Caco-2 (cell line): ENCODE measurements around the gene RPS6KA6. TPM values are rescaled to one million over a fixed set of nuclear protein-coding genes. Genes with fewer than 3 reads are reported as not detected.

Experiments
- BruUV-seq: library from RNA; stranded (reverse); fragments of 400-500 nt; replicated peaks from 2 replicates; lab custom pipeline; 2021; lab: Mats Ljungman, UMichigan
- CTCF ChIA-PET: fragments of 300-600 bp; sonication (Branson Sonifier 250); formaldehyde crosslinking; loops from one replicate; lab custom pipeline; 2022; ENCODE audit warnings: antibody characterized with exemption; lab: Charles Lee
- POLR2A ChIA-PET: fragments of 300-600 bp; sonication (Branson Sonifier 250); formaldehyde crosslinking; loops from one replicate; lab custom pipeline; 2022; ENCODE audit warnings: antibody characterized with exemption; lab: Charles Lee
- DNase-seq, 2 experiments: peaks; one replicate each; pipeline versions ENCODE4 v3.0.0 to v3.0.0-alpha.2; 2020 to 2022
- H3K27me3 ChIP-seq: replicated peaks from 2 replicates; pipeline ENCODE4 v1.6.0; 2011; ENCODE audit warnings: low read length; ENCODE audit not compliant: control insufficient read depth, insufficient read depth
- H3K36me3 ChIP-seq: 2 replicates; pipeline ENCODE4 v1.5.1; 2011; ENCODE audit warnings: low read length; ENCODE audit not compliant: control insufficient read depth, insufficient read depth
- H3K4me1 ChIP-seq: fragments of 250-450 bp; sonication (Bioruptor Pico); 2 replicates; pipeline ENCODE4 v1.5.1; 2020; ENCODE audit warnings: mild to moderate bottlenecking
- H3K4me3 ChIP-seq: 2 replicates; pipeline ENCODE4 v1.5.1; 2011; ENCODE audit warnings: low read depth, mild to moderate bottlenecking, control low read depth, low read length
- H3K9me3 ChIP-seq: fragments of 250-450 bp; sonication (Bioruptor Pico); 2 replicates; pipeline ENCODE4 v1.5.1; 2020; ENCODE audit warnings: mild to moderate bottlenecking, moderate library complexity
- H3K27ac Mint-ChIP-seq: one replicate; pipeline ENCODE4 v1.8.0; 2022; ENCODE audit warnings: mixed read lengths; ENCODE audit not compliant: unreplicated experiment
- H3K27me3 Mint-ChIP-seq: one replicate; pipeline ENCODE4 v1.8.0; 2022; ENCODE audit warnings: mixed read lengths; ENCODE audit not compliant: insufficient read depth, unreplicated experiment
- H3K36me3 Mint-ChIP-seq: one replicate; pipeline ENCODE4 v1.8.0; 2022; ENCODE audit warnings: mild to moderate bottlenecking, mixed read lengths; ENCODE audit not compliant: insufficient read depth, unreplicated experiment
- H3K4me1 Mint-ChIP-seq: one replicate; pipeline ENCODE4 v1.8.0; 2022; ENCODE audit warnings: low read depth, mixed read lengths; ENCODE audit not compliant: unreplicated experiment
- H3K4me3 Mint-ChIP-seq: one replicate; pipeline ENCODE4 v1.8.0; 2022; ENCODE audit warnings: mild to moderate bottlenecking, moderate library complexity, mixed read lengths; ENCODE audit not compliant: unreplicated experiment
- H3K9me3 Mint-ChIP-seq: one replicate; pipeline ENCODE4 v1.8.0; 2022; ENCODE audit warnings: mixed read lengths; ENCODE audit not compliant: unreplicated experiment
- CTCF ChIP-seq, 2 experiments: fragments of 200-600 bp in 1 of 2; IDR thresholded peaks; 1 replicate in 1 of 2; 2 replicates in 1 of 2; pipeline versions ENCODE4 v1.5.1 to v1.8.0; 2011 to 2022; ENCODE audit warnings: antibody characterized with exemption in 1 of 2, control low read depth in 1 of 2, inconsistent platforms in 1 of 2, low read depth in 1 of 2, low read length in 1 of 2, mild to moderate bottlenecking in 1 of 2, moderate library complexity in 1 of 2; ENCODE audit not compliant: insufficient read depth in 1 of 2, severe bottlenecking in 1 of 2, unreplicated experiment in 1 of 2
- intact Hi-C: fragments of 100-400 bp; cut with micrococcal nuclease; formaldehyde crosslinking; loops from one replicate; pipeline ENCODE4 v1.10.0; 2022; ENCODE audit not compliant: unreplicated experiment
- total RNA-seq: library from RNA; stranded (reverse); gene quantifications from 2 replicates; pipeline ENCODE4 v1.2.3, GENCODE V29; 2022

The RPS6KA6 gene
- total RNA-seq, 1 experiment from 2014 or later: 9.2 TPM

DNA sequence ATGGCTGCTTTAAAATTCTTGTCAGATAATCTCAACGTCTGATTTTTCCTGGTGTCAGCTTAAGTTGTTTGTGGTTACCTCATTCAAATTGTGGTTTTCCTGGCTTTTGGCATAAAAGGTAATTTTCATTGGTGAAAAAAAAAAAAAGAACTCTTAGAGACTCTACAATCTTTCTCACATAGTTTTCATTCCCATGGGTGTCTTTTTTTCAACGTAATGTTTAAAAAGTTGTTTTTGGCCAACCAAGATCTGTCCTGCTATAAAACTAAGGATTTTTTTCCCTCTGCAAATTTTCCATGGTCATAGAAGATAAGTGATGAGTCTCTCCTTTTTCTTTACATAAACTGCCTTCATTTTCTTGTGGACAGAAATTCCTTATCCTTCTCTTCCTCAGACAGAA lies 28.9 kb upstream of the RPS6KA6 start:
- DNase-seq: no peak
- H3K4me1 ChIP-seq: no peaks in the 10 kb centered on the region
- H3K9me3 Mint-ChIP-seq: no peaks in the 10 kb centered on the region
- intact Hi-C loops: no loop called here
- no peak for TF ChIP-seq CTCF (IDR thresholded peaks at IDR 0.05; ENCODE audit: insufficient read depth in 1 of 2, low read depth in 1 of 2, low read length in 1 of 2, severe bottlenecking in 1 of 2, unreplicated experiment in 1 of 2)
- no peak overlapping the region for H3K4me3 ChIP-seq
- BruUV-seq: no TSS peak
- no peak overlapping the region for H3K27ac Mint-ChIP-seq
- H3K36me3 ChIP-seq: no peaks in the 10 kb centered on the region
- H3K27me3 Mint-ChIP-seq: no peaks in the 10 kb centered on the region
- ChIA-PET POLR2A (no interaction called here), CTCF (no interaction called here)
- no peaks in the 10 kb centered on the region for H3K36me3 Mint-ChIP-seq
- peaks cover 7% of the 10 kb centered on the region for H3K4me1 Mint-ChIP-seq
- no peak overlapping the region for H3K4me3 Mint-ChIP-seq
- no peaks in the 10 kb centered on the region for H3K9me3 ChIP-seq
- no peaks in the 10 kb centered on the region for H3K27me3 ChIP-seq

DNA sequence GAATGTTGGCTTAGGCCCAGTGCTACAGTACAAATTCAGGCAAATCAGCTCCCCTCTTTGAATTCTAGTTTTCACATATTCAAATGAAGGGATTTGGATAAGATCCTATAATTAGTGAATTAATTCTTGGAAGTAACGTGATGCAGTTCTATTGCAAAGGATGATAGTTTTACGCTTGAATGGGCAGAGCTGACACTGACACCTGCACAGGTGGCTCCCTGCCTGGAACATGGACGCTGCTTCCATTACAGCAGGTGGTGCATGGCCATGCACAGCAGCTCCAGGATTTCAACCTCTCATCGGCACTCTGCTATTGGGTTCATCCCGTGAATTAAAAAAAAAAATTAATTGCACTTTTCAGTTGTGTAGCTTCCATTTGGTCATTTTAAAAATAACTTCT lies 28.4 kb upstream of the RPS6KA6 start:
- Histone ChIP-seq H3K4me3 (no peak overlapping the region), H3K4me1 (no peaks in the 10 kb centered on the region), H3K27me3 (no peaks in the 10 kb centered on the region), H3K36me3 (no peaks in the 10 kb centered on the region), H3K9me3 (no peaks in the 10 kb centered on the region)
- no peak for TF ChIP-seq CTCF (IDR thresholded peaks at IDR 0.05; ENCODE audit: insufficient read depth in 1 of 2, low read depth in 1 of 2, low read length in 1 of 2, severe bottlenecking in 1 of 2, unreplicated experiment in 1 of 2)
- BruUV-seq: no TSS peak
- CTCF ChIA-PET: no interaction called here
- Mint-ChIP-seq H3K36me3 (no peaks in the 10 kb centered on the region), H3K4me1 (peaks cover 7% of the 10 kb centered on the region), H3K27me3 (no peaks in the 10 kb centered on the region), H3K9me3 (no peaks in the 10 kb centered on the region), H3K4me3 (no peak overlapping the region), H3K27ac (no peak overlapping the region)
- POLR2A ChIA-PET: no interaction called here
- intact Hi-C loops: no loop called here
- DNase-seq: no peak

GRCh38 chrX:84205276-84205675 lies 17.3 kb upstream of the RPS6KA6 start:
- no TSS peak for BruUV-seq
- POLR2A ChIA-PET: no interaction called here

More at GRCh38 chrX:84205276-84205675, 17.3 kb upstream of the RPS6KA6 start:
- Mint-ChIP-seq H3K4me3 (no peak overlapping the region), H3K27me3 (no peaks in the 10 kb centered on the region), H3K36me3 (no peaks in the 10 kb centered on the region), H3K4me1 (peaks cover 7% of the 10 kb centered on the region), H3K27ac (no peak overlapping the region), H3K9me3 (no peaks in the 10 kb centered on the region)
- Histone ChIP-seq H3K4me1 (no peaks in the 10 kb centered on the region), H3K36me3 (no peaks in the 10 kb centered on the region), H3K27me3 (no peaks in the 10 kb centered on the region), H3K4me3 (no peak overlapping the region), H3K9me3 (no peaks in the 10 kb centered on the region)
- no peak for DNase-seq
- no peak for TF ChIP-seq CTCF (IDR thresholded peaks at IDR 0.05; ENCODE audit: insufficient read depth in 1 of 2, low read depth in 1 of 2, low read length in 1 of 2, severe bottlenecking in 1 of 2, unreplicated experiment in 1 of 2)
- intact Hi-C loops: no loop called here
- CTCF ChIA-PET: no interaction called here
